ENCODE measurements around the gene SMAD7.

DNA sequence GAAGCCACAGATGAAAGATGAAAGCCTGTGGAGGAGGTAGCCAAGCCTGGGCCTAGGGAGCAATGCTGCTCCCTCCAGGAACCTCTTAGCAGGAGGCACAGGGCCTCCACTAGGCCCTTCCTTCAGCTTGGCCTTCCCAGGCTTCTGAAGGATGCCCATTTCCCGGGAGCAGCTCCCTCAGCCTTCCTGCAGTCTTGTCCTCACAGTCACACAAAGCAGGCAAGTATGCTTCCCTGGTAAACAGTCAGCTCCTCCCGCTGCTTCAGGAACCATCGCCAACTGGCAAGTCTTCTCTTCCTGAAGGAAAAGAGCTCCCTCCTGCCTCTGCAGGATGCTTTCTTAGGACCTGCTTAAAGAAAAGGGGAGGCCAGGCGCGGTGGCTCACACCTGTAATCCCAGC is 53.2 kb downstream of the SMAD7 start:
- no peak for TF ChIP-seq EZH2phosphoT487 (IDR thresholded peaks at IDR 0.05; ENCODE audit: insufficient read depth, low read depth)
- TF ChIP-seq EZH2 (IDR thresholded peaks at IDR 0.05; ENCODE audit: insufficient read depth, poor library complexity, severe bottlenecking), result no peak

All from GM23248 (cell line).